Neuronal stem cell (in vitro differentiated cells): ENCODE results near the gene PLPP3.

Experiments
- DNase-seq: peaks from one replicate; pipeline ENCODE4 v3.0.0-alpha.2; 2013; ENCODE audit warnings: low spot score
- H2AFZ ChIP-seq: one replicate; pipeline ENCODE4 v1.6.1; 2013; ENCODE audit warnings: mild to moderate bottlenecking, low read length, inconsistent platforms
- H2AK5ac ChIP-seq: 2 replicates; pipeline ENCODE4 v1.6.1; 2013; ENCODE audit warnings: low read depth, mild to moderate bottlenecking, inconsistent platforms, low read length, moderate library complexity, mixed read lengths
- H2BK120ac ChIP-seq: 2 replicates; pipeline ENCODE4 v1.6.1; 2013; ENCODE audit warnings: low read depth, mild to moderate bottlenecking, inconsistent platforms, low read length, moderate library complexity, mixed read lengths
- H2BK12ac ChIP-seq: one replicate; pipeline ENCODE4 v1.6.1; 2013; ENCODE audit warnings: low read length, inconsistent platforms
- H2BK15ac ChIP-seq: 2 replicates; pipeline ENCODE4 v1.6.1; 2013; ENCODE audit warnings: mild to moderate bottlenecking, low read length, inconsistent platforms, mixed read lengths
- H2BK5ac ChIP-seq: one replicate; pipeline ENCODE4 v1.6.1; 2013; ENCODE audit warnings: inconsistent platforms, mild to moderate bottlenecking, low read length, moderate library complexity
- H3K14ac ChIP-seq: one replicate; pipeline ENCODE4 v1.6.1; 2013; ENCODE audit warnings: low read length, inconsistent platforms
- H3K18ac ChIP-seq: 2 replicates; pipeline ENCODE4 v1.6.1; 2013; ENCODE audit warnings: low read length, inconsistent platforms
- H3K23ac ChIP-seq: 2 replicates; pipeline ENCODE4 v1.6.1; 2013; ENCODE audit warnings: low read depth, mild to moderate bottlenecking, mixed read lengths, low read length, inconsistent platforms; ENCODE audit not compliant: poor library complexity
- H3K27ac ChIP-seq: replicated peaks from 3 replicates; pipeline ENCODE4 v1.5.1; 2013; ENCODE audit warnings: low read length, inconsistent platforms
- H3K27me3 ChIP-seq, 3 experiments: 2 replicates each; pipeline ENCODE4 v1.6.1; 2013; ENCODE audit warnings: low read length in 3 of 3, mild to moderate bottlenecking in 2 of 3, inconsistent platforms in 1 of 3, low read depth in 1 of 3, mixed read lengths in 1 of 3, moderate library complexity in 1 of 3; ENCODE audit not compliant: control insufficient read depth in 3 of 3, insufficient read depth in 3 of 3
- H3K36me3 ChIP-seq, 2 donors: replicated peaks in 1 of 2; 2 replicates each; pipeline ENCODE4 v1.6.1; 2013; ENCODE audit warnings: low read length in 2 of 2; ENCODE audit not compliant: control insufficient read depth in 2 of 2, insufficient read depth in 2 of 2
- H3K4ac ChIP-seq: 2 replicates; pipeline ENCODE4 v1.6.1; 2013; ENCODE audit warnings: inconsistent platforms, mild to moderate bottlenecking, low read length, moderate library complexity
- H3K4me1 ChIP-seq, 2 donors: 1 replicate in 1 of 2; 2 replicates in 1 of 2; pipeline ENCODE4 v1.6.1; 2013; ENCODE audit warnings: low read length in 2 of 2, low read depth in 1 of 2; ENCODE audit not compliant: control insufficient read depth in 2 of 2, insufficient read depth in 1 of 2
- H3K4me2 ChIP-seq: one replicate; pipeline ENCODE4 v1.6.1; 2013; ENCODE audit warnings: mild to moderate bottlenecking, low read length, inconsistent platforms; ENCODE audit not compliant: insufficient read depth, poor library complexity, severe bottlenecking
- H3K4me3 ChIP-seq, 2 donors: 2 replicates each; pipeline ENCODE4 v1.5.1; 2013; ENCODE audit warnings: low read length in 2 of 2, mild to moderate bottlenecking in 2 of 2, inconsistent platforms in 1 of 2, moderate library complexity in 1 of 2
- H3K79me1 ChIP-seq: one replicate; pipeline ENCODE4 v1.6.1; 2013; ENCODE audit warnings: low read depth, mild to moderate bottlenecking, inconsistent platforms, low read length, moderate library complexity
- H3K9ac ChIP-seq: one replicate; pipeline ENCODE4 v1.6.1; 2013; ENCODE audit warnings: mild to moderate bottlenecking, low read depth, low read length, inconsistent platforms; ENCODE audit not compliant: poor library complexity
- H3K9me3 ChIP-seq, 2 donors: replicated peaks in 1 of 2; 2 replicates each; pipeline versions ENCODE3 to v1.6.1; 2013; ENCODE audit warnings: low read length in 2 of 2, mild to moderate bottlenecking in 2 of 2, inconsistent platforms in 1 of 2, low read depth in 1 of 2, mixed read lengths in 1 of 2, moderate library complexity in 1 of 2; ENCODE audit not compliant: control insufficient read depth in 2 of 2, insufficient read depth in 1 of 2
- H4K8ac ChIP-seq: one replicate; pipeline ENCODE4 v1.6.1; 2013; ENCODE audit warnings: low read depth, mild to moderate bottlenecking, inconsistent platforms, low read length, moderate library complexity
- H4K91ac ChIP-seq: one replicate; pipeline ENCODE4 v1.6.1; 2013; ENCODE audit warnings: low read length, low read depth, mild to moderate bottlenecking, inconsistent platforms; ENCODE audit not compliant: poor library complexity
- WGBS, 2 donors: extraction: QIAGEN DNeasy Blood & Tissue Kit; methylation state at CpG; one replicate each; pipeline ENCODE4 v1.1.7; 2013; ENCODE audit warnings: missing lambda C conversion rate in 2 of 2, mixed read lengths in 1 of 2; ENCODE audit not compliant: insufficient read length in 2 of 2, insufficient replicate concordance in 1 of 2; ENCODE audit errors: extremely low coverage in 2 of 2; 5-methylcytosine and 5-hydroxymethylcytosine counted together

The PLPP3 gene

GRCh38 chr1:56566061-56566744 is 13.2 kb downstream of the PLPP3 start:
- Histone ChIP-seq H3K14ac (no peak overlapping the region), H3K4me1 (peaks cover 22 to 53% of the 10 kb centered on the region in 2 donors)
- WGBS, 2 donors: no CpG with 5 or more reads among the region's 9 CpGs

DNA sequence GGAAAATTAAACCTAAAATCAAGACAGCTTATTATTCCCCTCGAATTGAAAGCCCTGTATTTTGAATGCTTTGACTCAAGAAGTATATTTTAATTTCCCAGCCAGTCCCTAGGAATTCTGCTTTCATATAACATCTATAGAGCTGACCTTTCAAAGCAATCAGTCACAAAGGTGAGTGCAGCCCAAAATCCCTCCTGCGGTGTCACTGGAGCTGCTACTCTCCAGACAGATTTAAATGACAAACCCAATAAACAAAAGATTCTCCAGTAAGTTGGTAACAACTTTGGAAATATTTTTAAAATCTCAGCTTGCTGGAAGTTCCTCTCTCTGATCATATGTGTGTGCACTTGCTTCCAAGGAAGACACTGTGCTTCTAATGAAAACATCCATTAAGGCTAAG is 14.7 kb downstream of the PLPP3 start:
- Histone ChIP-seq H3K4ac (no peak overlapping the region), H3K79me1 (peaks cover 1% of the 10 kb centered on the region), H2BK5ac (no peak overlapping the region), H2BK15ac (no peak overlapping the region), H4K8ac (no peak overlapping the region), H3K18ac (no peak overlapping the region), H2BK12ac (no peak overlapping the region), H2BK120ac (no peak overlapping the region), H2AFZ (no peak overlapping the region), H3K9ac (no peak overlapping the region), H3K27me3 (no peaks in the 10 kb centered on the region), H3K27ac (no peak overlapping the region), H3K14ac (no peak overlapping the region), H3K4me2 (no peak overlapping the region), H3K4me3 (no peak overlapping the region), H3K23ac (no peak overlapping the region), H4K91ac (no peak overlapping the region), H2AK5ac (no peak overlapping the region), H3K4me1 (peaks cover 19 to 50% of the 10 kb centered on the region in 2 donors), H3K36me3 (peaks cover 0 to 2% of the 10 kb centered on the region in 2 donors), H3K9me3 (peaks cover 0 to 8% of the 10 kb centered on the region in 2 donors)
- DNase-seq: no peak
- no CpG with 5 or more reads among the region's 2 CpGs for WGBS, 2 donors

More at GRCh38 chr1:56566061-56566744, 13.2 kb downstream of the PLPP3 start:
- H3K23ac ChIP-seq: no peak overlapping the region
- no peak overlapping the region for H3K18ac ChIP-seq
- H2BK12ac ChIP-seq: no peak overlapping the region
- no peak overlapping the region for H2BK120ac ChIP-seq
- no peak overlapping the region for H3K4ac ChIP-seq
- H4K8ac ChIP-seq: no peak overlapping the region
- no peak overlapping the region for H2BK15ac ChIP-seq
- H2BK5ac ChIP-seq: no peak overlapping the region
- H3K4me2 ChIP-seq: no peak overlapping the region
- no peak overlapping the region for H3K4me3 ChIP-seq
- peaks cover 1% of the 10 kb centered on the region for H3K79me1 ChIP-seq
- no peak overlapping the region for H2AK5ac ChIP-seq
- peaks cover 0 to 5% of the 10 kb centered on the region in 2 donors for H3K36me3 ChIP-seq
- H2AFZ ChIP-seq: no peak overlapping the region
- H3K27ac ChIP-seq: no peak overlapping the region
- no peak overlapping the region for H4K91ac ChIP-seq
- peaks cover 0 to 8% of the 10 kb centered on the region in 2 donors for H3K9me3 ChIP-seq
- H3K27me3 ChIP-seq: no peaks in the 10 kb centered on the region
- no peak for DNase-seq
- no peak overlapping the region for H3K9ac ChIP-seq

DNA sequence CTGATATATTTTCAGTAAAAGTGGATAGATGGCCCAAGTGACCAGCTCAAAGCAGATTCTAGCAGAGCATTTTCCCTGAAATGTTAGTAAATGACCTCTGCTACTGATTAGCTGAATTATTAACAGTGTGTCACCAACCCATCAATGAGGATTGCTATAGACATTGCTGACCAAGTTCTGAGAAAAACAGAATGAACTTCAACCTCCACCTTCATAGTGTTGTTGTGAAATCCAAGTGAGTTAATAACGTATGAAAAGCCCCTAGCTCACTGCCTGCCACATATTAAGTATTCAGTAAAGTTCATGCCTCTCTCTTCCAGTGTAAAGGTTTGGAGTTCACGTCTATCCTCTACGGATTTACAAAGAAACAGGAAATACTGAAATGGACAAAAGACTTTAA is 15.8 kb downstream of the PLPP3 start:
- Histone ChIP-seq H2BK5ac (no peak overlapping the region), H3K27me3 (no peaks in the 10 kb centered on the region), H3K4me3 (no peak overlapping the region), H3K4me2 (no peak overlapping the region), H2BK12ac (no peak overlapping the region), H3K23ac (no peak overlapping the region), H3K4me1 (peaks cover 19 to 50% of the 10 kb centered on the region in 2 donors), H3K14ac (no peak overlapping the region), H2AK5ac (no peak overlapping the region), H3K9me3 (peaks cover 0 to 8% of the 10 kb centered on the region in 2 donors), H2BK120ac (no peak overlapping the region), H4K91ac (no peak overlapping the region), H3K27ac (no peak overlapping the region), H3K36me3 (peaks cover 0 to 2% of the 10 kb centered on the region in 2 donors), H3K4ac (no peak overlapping the region), H2BK15ac (no peak overlapping the region), H3K18ac (no peak overlapping the region), H4K8ac (no peak overlapping the region), H2AFZ (no peak overlapping the region), H3K9ac (no peak overlapping the region), H3K79me1 (no peaks in the 10 kb centered on the region)
- WGBS, 2 donors: no CpG with 5 or more reads among the region's 3 CpGs
- DNase-seq: no peak

GRCh38 chr1:56562891-56563452 is 16.4 kb downstream of the PLPP3 start:
- peaks cover 19 to 50% of the 10 kb centered on the region in 2 donors for H3K4me1 ChIP-seq
- H4K8ac ChIP-seq: no peak overlapping the region
- no peak overlapping the region for H3K4me2 ChIP-seq
- H3K18ac ChIP-seq: no peak overlapping the region
- H3K9me3 ChIP-seq: peaks cover 0 to 3% of the 10 kb centered on the region in 2 donors
- H3K14ac ChIP-seq: no peak overlapping the region
- no peak overlapping the region for H3K27ac ChIP-seq
- no CpG with 5 or more reads among the region's 2 CpGs for WGBS, 2 donors
- no peaks in the 10 kb centered on the region for H3K79me1 ChIP-seq
- H3K9ac ChIP-seq: no peak overlapping the region
- peaks cover 0 to 1% of the 10 kb centered on the region in 2 donors for H3K36me3 ChIP-seq
- H2BK15ac ChIP-seq: no peak overlapping the region
- H2BK12ac ChIP-seq: no peak overlapping the region
- no peak overlapping the region for H2AK5ac ChIP-seq
- H3K4me3 ChIP-seq: no peak overlapping the region
- H2AFZ ChIP-seq: no peak overlapping the region
- H3K27me3 ChIP-seq: no peaks in the 10 kb centered on the region
- no peak overlapping the region for H2BK120ac ChIP-seq
- H4K91ac ChIP-seq: no peak overlapping the region
- no peak overlapping the region for H3K4ac ChIP-seq
- no peak overlapping the region for H3K23ac ChIP-seq
- no peak for DNase-seq
- H2BK5ac ChIP-seq: no peak overlapping the region
